GM21360 (cell line): ENCODE results near the gene SRGAP2.
"Not testable (repeated sequence)": the region's sequence is repeated elsewhere in the genome, so short reads cannot be mapped to it uniquely, and the experiment has no call there.

ENCODE experiments used
- ATAC-seq: cut with Tn5 transposase; IDR thresholded peaks from one replicate; pipeline ENCODE4 v1.9.1; 2021; ENCODE audit warnings: mild to moderate bottlenecking, moderate library complexity; ENCODE audit not compliant: unreplicated experiment

Gene SRGAP2

GRCh38 chr1:206246129-206246886, 43.0 kb downstream of the SRGAP2 start:
- ATAC-seq: not testable (repeated sequence)

- ATAC-seq: not testable (repeated sequence)
Observed at GRCh38 chr1:206250953-206251681, 47.8 kb downstream of the SRGAP2 start.

- ATAC-seq: not testable (repeated sequence)
Observed at GRCh38 chr1:206252680-206253335, 49.5 kb downstream of the SRGAP2 start.
